ENCODE results near the gene KLHL26. TPM values are rescaled to one million over a fixed set of nuclear protein-coding genes. Genes with fewer than 3 reads are reported as not detected.

The KLHL26 gene
- polyA plus RNA-seq, 1 donor from 2014 or later, result 4.7 TPM

GRCh38 chr19:18670312-18670711, 33.5 kb downstream of the KLHL26 start:
- Histone ChIP-seq H3K9me3 (ENCODE audit: low read length) (no peaks in the 10 kb centered on the region), H3K9me2 (ENCODE audit: insufficient read depth, low read length) (no peaks in the 10 kb centered on the region), H3K4me2 (ENCODE audit: low read length) (no peak overlapping the region), H3K36me3 (ENCODE audit: insufficient read depth, low read length) (no peaks in the 10 kb centered on the region), H3K9ac (ENCODE audit: low read length) (no peak overlapping the region), H4K20me1 (ENCODE audit: insufficient read depth) (no peaks in the 10 kb centered on the region), H2AFZ (ENCODE audit: low read depth, low read length) (no peak overlapping the region), H3F3A (ENCODE audit: insufficient read depth, low read length, poor library complexity, severe bottlenecking) (no peaks in the 10 kb centered on the region), H3K27me3 (ENCODE audit: insufficient read depth, low read depth, low read length) (no peaks in the 10 kb centered on the region), H3K4me3 (ENCODE audit: low read length) (no peak overlapping the region), H3K27ac (ENCODE audit: low read length) (no peak overlapping the region), H3K79me2 (replicated peaks; ENCODE audit: insufficient read depth, low read length) (no peaks in the 10 kb centered on the region)
- TF ChIP-seq SMC3 (conservative IDR thresholded peaks at IDR 0.05; ENCODE audit: poor library complexity), result no peak
- no peak for TF ChIP-seq EP300 (conservative IDR thresholded peaks at IDR 0.05; ENCODE audit: poor library complexity, severe bottlenecking)
- no peak for TF ChIP-seq MXI1 (conservative IDR thresholded peaks at IDR 0.05; ENCODE audit: poor library complexity, severe bottlenecking)
- TF ChIP-seq TAF1 (IDR thresholded peaks at IDR 0.05; ENCODE audit: low read depth), result no peak
- no peak for TF ChIP-seq CTCF (IDR thresholded peaks at IDR 0.05; ENCODE audit: poor library complexity, severe bottlenecking)
- TF ChIP-seq POLR2AphosphoS5 (IDR thresholded peaks at IDR 0.05), result no peak
- no peak for TF ChIP-seq REST (IDR thresholded peaks at IDR 0.05; ENCODE audit: borderline replicate concordance)
- no peak for TF ChIP-seq EZH2 (IDR thresholded peaks at IDR 0.05; ENCODE audit: borderline replicate concordance, insufficient read depth, low read length, poor library complexity, severe bottlenecking)
- no peak for TF ChIP-seq RAD21 (conservative IDR thresholded peaks at IDR 0.05)

- Histone ChIP-seq H3K27ac (ENCODE audit: low read length) (no peak overlapping the region), H3K4me3 (ENCODE audit: low read length) (no peak overlapping the region)
Measured at GRCh38 chr19:18671303-18672043, 34.6 kb downstream of the KLHL26 start.

More at GRCh38 chr19:18671303-18672043, 34.6 kb downstream of the KLHL26 start:
- H3K4me2 ChIP-seq (ENCODE audit: low read length), result no peak overlapping the region
- H3K36me3 ChIP-seq (ENCODE audit: insufficient read depth, low read length), result no peaks in the 10 kb centered on the region
- no peaks in the 10 kb centered on the region for H3K79me2 ChIP-seq (replicated peaks; ENCODE audit: insufficient read depth, low read length)
- H3K9ac ChIP-seq (ENCODE audit: low read length), result no peak overlapping the region
- no peaks in the 10 kb centered on the region for H3F3A ChIP-seq (ENCODE audit: insufficient read depth, low read length, poor library complexity, severe bottlenecking)
- no peak overlapping the region for H2AFZ ChIP-seq (ENCODE audit: low read depth, low read length)
- no peaks in the 10 kb centered on the region for H4K20me1 ChIP-seq (ENCODE audit: insufficient read depth)
- no peaks in the 10 kb centered on the region for H3K27me3 ChIP-seq (ENCODE audit: insufficient read depth, low read depth, low read length)
- no peaks in the 10 kb centered on the region for H3K9me2 ChIP-seq (ENCODE audit: insufficient read depth, low read length)
- TF ChIP-seq TAF1 (IDR thresholded peaks at IDR 0.05; ENCODE audit: low read depth) (no peak), EP300 (conservative IDR thresholded peaks at IDR 0.05; ENCODE audit: poor library complexity, severe bottlenecking) (no peak), SMC3 (conservative IDR thresholded peaks at IDR 0.05; ENCODE audit: poor library complexity) (no peak), CTCF (IDR thresholded peaks at IDR 0.05; ENCODE audit: poor library complexity, severe bottlenecking) (no peak), MXI1 (conservative IDR thresholded peaks at IDR 0.05; ENCODE audit: poor library complexity, severe bottlenecking) (no peak), REST (IDR thresholded peaks at IDR 0.05; ENCODE audit: borderline replicate concordance) (no peak), RAD21 (conservative IDR thresholded peaks at IDR 0.05) (no peak), POLR2AphosphoS5 (IDR thresholded peaks at IDR 0.05) (no peak), EZH2 (IDR thresholded peaks at IDR 0.05; ENCODE audit: borderline replicate concordance, insufficient read depth, low read length, poor library complexity, severe bottlenecking) (no peak)
- no peaks in the 10 kb centered on the region for H3K9me3 ChIP-seq (ENCODE audit: low read length)

All from neural cell (in vitro differentiated cells).